ENCODE data around the gene CMSS1.

The CMSS1 gene

DNA sequence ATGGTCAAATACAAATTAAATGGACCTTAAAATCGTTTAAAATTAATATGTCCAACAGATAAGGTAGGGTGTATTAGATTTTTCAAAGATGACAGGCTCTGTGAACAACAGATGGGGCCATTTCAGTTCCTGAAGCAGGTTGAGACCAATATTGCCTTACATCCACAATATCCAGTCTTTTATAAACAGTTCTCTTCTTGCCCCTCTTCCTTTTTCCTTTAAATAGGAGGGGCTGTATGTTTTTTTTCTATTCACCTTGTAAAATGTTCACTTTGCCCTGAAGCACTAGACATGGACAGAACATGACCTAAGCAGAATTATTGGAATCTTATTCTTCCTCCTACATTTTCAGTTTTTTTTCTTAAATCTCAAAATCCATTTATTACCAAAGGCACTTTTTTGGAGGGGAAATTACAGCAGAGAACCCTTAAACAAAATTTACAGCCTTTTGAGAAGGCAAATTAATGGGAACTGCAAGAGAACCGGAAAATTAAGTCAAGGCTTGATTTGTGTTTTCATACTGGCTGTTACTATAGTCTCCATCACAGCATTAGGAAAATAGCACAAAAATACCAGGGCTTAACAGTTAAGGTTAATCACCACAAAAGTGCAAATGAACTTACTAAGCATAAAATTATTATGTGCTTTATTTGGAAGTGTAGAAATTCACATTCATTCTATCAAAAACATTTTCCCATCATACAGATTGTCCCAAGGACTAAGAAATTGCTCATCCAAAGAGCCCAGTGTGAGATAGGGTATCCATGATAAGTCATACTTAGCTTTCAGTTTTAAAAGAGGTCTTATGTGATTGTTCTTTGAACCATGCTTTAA lies 55.8 kb downstream of the CMSS1 start:
- Mint-ChIP-seq H3K27ac (no peak overlapping the region), H3K9me3 (no peaks in the 10 kb centered on the region), H3K4me3 (no peak overlapping the region), H3K4me1 (peaks cover 42% of the 10 kb centered on the region), H3K27me3 (no peaks in the 10 kb centered on the region), H3K36me3 (no peaks in the 10 kb centered on the region)

- Mint-ChIP-seq H3K9me3 (no peaks in the 10 kb centered on the region), H3K27ac (no peak overlapping the region), H3K36me3 (no peaks in the 10 kb centered on the region), H3K4me1 (peaks cover 43% of the 10 kb centered on the region), H3K27me3 (no peaks in the 10 kb centered on the region), H3K4me3 (no peak overlapping the region)
These were observed 56.8 kb downstream of the CMSS1 start for GRCh38 chr3:99874237-99875002.

- Mint-ChIP-seq H3K27ac (no peak overlapping the region), H3K4me1 (peaks cover 43% of the 10 kb centered on the region), H3K36me3 (no peaks in the 10 kb centered on the region), H3K9me3 (no peaks in the 10 kb centered on the region), H3K27me3 (no peaks in the 10 kb centered on the region), H3K4me3 (peak overlapping the region; percentile 73)
These were observed 57.9 kb downstream of the CMSS1 start for GRCh38 chr3:99875581-99875928.

DNA sequence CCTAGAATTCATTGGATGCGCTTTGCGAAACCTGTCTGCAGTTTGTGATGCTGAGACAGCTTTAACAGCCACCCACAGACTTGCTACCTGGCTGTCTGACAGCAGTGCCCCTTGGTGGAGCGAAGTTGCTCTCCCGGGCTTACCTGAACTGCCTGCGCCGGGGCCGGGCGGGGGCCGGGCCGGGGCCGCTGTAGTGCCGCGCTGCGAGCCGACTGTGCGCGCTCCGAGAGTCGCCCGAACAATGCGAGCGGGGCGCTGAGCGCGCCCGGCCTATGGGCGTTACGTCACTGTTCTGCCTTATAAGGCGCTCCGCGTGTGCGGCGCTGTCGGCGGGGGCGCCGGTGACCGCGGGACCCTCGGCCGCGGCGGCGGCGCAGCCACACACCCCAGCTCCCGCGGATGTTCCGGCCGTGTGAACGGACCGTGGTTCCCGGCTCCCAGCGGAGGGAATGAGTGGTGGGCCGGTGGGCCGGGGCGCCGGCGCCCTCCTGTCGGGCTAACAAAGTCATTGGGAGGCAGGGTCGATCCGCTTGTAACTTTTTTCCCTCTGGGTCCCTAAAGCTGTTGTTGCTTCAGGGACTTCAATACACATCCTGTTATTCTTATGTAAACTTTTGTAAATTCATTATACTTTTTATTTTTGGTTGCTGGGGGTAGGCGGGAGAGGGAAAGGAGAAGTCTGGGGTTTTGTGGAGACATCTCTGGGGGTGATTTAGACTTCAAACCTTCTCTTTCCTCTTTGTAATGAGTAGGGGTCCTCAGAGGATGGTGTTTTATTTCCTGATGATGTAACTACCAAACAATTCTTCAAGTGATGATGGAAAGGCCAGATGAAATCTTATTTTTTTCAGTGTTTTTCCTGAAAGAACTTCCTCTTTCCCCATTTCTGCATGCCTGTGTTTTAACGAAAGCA lies 58.5 kb downstream of the CMSS1 start:
- Mint-ChIP-seq H3K4me1 (peaks cover 43% of the 10 kb centered on the region), H3K4me3 (peak overlapping the region; percentile 73), H3K9me3 (no peaks in the 10 kb centered on the region), H3K27ac (peak overlapping the region; percentile 79), H3K36me3 (no peaks in the 10 kb centered on the region), H3K27me3 (no peaks in the 10 kb centered on the region)

DNA sequence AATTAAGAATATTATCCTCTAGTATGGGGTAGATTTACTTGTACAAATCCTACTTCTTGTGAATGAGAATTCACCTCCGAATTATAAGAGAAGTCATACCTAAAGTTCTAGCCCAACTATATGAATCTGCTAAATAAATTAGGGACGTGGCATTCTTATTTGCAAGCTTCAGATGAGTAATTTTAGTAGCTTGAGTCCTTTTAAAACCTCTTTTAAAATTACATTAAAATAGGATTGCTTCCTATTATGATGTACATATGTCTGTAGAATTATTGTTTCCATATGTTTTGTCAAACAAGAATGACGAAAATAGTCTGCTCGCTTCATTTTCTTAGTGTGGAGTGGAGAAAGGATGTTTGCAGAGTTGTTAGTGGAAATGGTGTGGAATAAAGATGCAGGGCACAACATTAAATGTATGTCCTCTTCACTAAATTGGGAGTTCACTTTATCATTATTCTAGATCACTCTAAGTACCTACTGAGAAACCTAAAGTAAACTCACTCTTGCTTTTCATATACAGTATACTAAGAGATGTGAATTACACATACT lies 59.4 kb downstream of the CMSS1 start:
- no peak overlapping the region for H3K27ac Mint-ChIP-seq
- no peaks in the 10 kb centered on the region for H3K36me3 Mint-ChIP-seq
- peak overlapping the region; percentile 48 for H3K4me3 Mint-ChIP-seq
- H3K9me3 Mint-ChIP-seq: no peaks in the 10 kb centered on the region
- no peaks in the 10 kb centered on the region for H3K27me3 Mint-ChIP-seq
- H3K4me1 Mint-ChIP-seq: peaks cover 43% of the 10 kb centered on the region

DNA sequence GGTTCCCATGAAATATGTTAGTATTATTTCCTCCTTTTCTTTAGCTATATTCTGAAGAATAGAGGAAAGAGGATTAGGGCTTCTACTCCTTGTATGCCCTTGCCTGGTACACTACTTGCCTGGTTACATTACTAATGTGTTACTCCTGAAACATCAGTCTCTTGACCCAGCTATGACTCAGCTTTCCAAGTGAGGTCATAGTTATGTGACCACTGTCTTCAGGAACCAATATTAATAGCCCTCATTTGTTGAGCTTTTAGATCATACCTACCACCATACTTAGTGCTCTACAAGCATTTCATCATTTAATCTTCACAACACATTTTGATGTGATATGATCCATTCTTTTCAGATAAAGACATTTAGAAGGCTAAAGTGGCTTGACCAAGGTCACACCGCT lies 60.3 kb downstream of the CMSS1 start:
- no peaks in the 10 kb centered on the region for H3K27me3 Mint-ChIP-seq
- no peak overlapping the region for H3K27ac Mint-ChIP-seq
- no peaks in the 10 kb centered on the region for H3K9me3 Mint-ChIP-seq
- peaks cover 43% of the 10 kb centered on the region for H3K4me1 Mint-ChIP-seq
- no peak overlapping the region for H3K4me3 Mint-ChIP-seq
- no peaks in the 10 kb centered on the region for H3K36me3 Mint-ChIP-seq

- H3K4me1 Mint-ChIP-seq: peaks cover 46% of the 10 kb centered on the region
- no peak overlapping the region for H3K4me3 Mint-ChIP-seq
- H3K27me3 Mint-ChIP-seq: no peaks in the 10 kb centered on the region
- no peaks in the 10 kb centered on the region for H3K36me3 Mint-ChIP-seq
- H3K9me3 Mint-ChIP-seq: no peaks in the 10 kb centered on the region
- no peak overlapping the region for H3K27ac Mint-ChIP-seq
These were observed 61.6 kb downstream of the CMSS1 start for GRCh38 chr3:99879275-99879674.

GRCh38 chr3:99881121-99881524 lies 63.5 kb downstream of the CMSS1 start:
- H3K27me3 Mint-ChIP-seq: no peaks in the 10 kb centered on the region
- H3K36me3 Mint-ChIP-seq: peaks cover 2% of the 10 kb centered on the region
- H3K27ac Mint-ChIP-seq: no peak overlapping the region
- peaks cover 41% of the 10 kb centered on the region for H3K4me1 Mint-ChIP-seq
- H3K4me3 Mint-ChIP-seq: no peak overlapping the region
- no peaks in the 10 kb centered on the region for H3K9me3 Mint-ChIP-seq

GRCh38 chr3:99882436-99883137 lies 64.9 kb downstream of the CMSS1 start:
- no peak overlapping the region for H3K4me3 Mint-ChIP-seq
- H3K27ac Mint-ChIP-seq: no peak overlapping the region
- H3K9me3 Mint-ChIP-seq: no peaks in the 10 kb centered on the region
- peaks cover 3% of the 10 kb centered on the region for H3K36me3 Mint-ChIP-seq
- no peaks in the 10 kb centered on the region for H3K27me3 Mint-ChIP-seq
- peaks cover 29% of the 10 kb centered on the region for H3K4me1 Mint-ChIP-seq

DNA sequence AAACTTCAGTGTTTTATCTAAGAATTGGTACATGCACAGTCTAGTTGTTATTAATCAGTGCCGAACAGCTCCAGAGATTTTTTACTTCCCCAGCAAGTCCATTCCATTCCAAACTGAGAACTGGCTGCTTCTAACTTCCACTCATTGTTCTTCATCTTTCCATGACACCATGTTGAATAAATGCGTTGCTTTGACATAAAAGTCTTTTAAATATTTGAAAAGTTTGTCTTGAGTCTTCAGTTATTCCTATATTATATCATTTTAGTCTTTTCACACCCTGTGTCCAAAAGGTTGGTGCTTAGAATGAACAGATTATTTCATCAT lies 65.4 kb downstream of the CMSS1 start:
- H3K4me1 Mint-ChIP-seq: peaks cover 24% of the 10 kb centered on the region
- no peaks in the 10 kb centered on the region for H3K9me3 Mint-ChIP-seq
- H3K36me3 Mint-ChIP-seq: peaks cover 3% of the 10 kb centered on the region
- no peak overlapping the region for H3K27ac Mint-ChIP-seq
- H3K4me3 Mint-ChIP-seq: no peak overlapping the region
- H3K27me3 Mint-ChIP-seq: no peaks in the 10 kb centered on the region

GRCh38 chr3:99883693-99884092 lies 66.0 kb downstream of the CMSS1 start:
- H3K27ac Mint-ChIP-seq: no peak overlapping the region
- no peak overlapping the region for H3K4me3 Mint-ChIP-seq
- H3K4me1 Mint-ChIP-seq: peaks cover 19% of the 10 kb centered on the region
- peaks cover 3% of the 10 kb centered on the region for H3K36me3 Mint-ChIP-seq
- H3K27me3 Mint-ChIP-seq: no peaks in the 10 kb centered on the region
- H3K9me3 Mint-ChIP-seq: no peaks in the 10 kb centered on the region

DNA sequence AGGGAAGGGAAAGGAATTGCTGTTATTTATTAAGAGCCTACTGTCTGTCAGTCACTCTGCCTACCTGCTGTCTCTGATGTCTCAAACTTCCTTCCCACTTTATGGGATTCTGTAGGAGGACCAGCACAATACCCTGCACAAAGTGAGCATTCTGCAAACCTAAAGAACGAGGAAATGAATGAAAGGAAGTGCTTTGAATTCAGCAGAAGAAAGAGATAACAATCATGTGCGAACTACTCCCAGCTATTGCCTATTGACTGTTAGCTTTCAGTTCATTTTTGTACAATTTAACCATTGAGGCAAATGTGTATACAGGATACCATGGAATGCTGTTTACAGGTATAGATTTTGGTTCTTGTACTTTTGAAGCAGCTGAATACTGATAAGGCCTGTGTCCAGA lies 66.8 kb downstream of the CMSS1 start:
- no peak overlapping the region for H3K4me3 Mint-ChIP-seq
- peaks cover 19% of the 10 kb centered on the region for H3K4me1 Mint-ChIP-seq
- H3K27me3 Mint-ChIP-seq: no peaks in the 10 kb centered on the region
- no peaks in the 10 kb centered on the region for H3K9me3 Mint-ChIP-seq
- H3K27ac Mint-ChIP-seq: no peak overlapping the region
- H3K36me3 Mint-ChIP-seq: peaks cover 4% of the 10 kb centered on the region

DNA sequence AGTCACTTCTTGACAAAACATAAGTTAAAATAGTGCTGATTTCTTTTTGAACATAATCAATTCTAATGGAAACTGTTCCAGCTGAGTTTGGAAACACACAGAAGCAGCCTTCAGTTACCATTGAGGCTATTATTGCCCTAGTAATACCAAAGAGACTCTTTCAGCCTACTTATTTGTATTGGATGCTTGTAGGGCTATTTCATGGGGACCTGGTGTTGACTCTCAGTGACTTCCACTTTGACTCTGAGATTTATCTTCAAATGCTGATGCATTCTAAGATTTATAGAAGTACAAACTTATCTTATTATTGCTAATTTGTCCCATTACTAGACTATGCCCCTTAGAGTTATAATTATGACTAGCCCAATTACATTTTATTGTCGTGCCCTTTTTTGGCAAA lies 67.4 kb downstream of the CMSS1 start:
- Mint-ChIP-seq H3K4me1 (peaks cover 19% of the 10 kb centered on the region), H3K27ac (no peak overlapping the region), H3K36me3 (peaks cover 7% of the 10 kb centered on the region), H3K4me3 (no peak overlapping the region), H3K27me3 (no peaks in the 10 kb centered on the region), H3K9me3 (no peaks in the 10 kb centered on the region)

GRCh38 chr3:99885851-99886250 lies 68.2 kb downstream of the CMSS1 start:
- no peak overlapping the region for H3K4me3 Mint-ChIP-seq
- peaks cover 19% of the 10 kb centered on the region for H3K4me1 Mint-ChIP-seq
- H3K9me3 Mint-ChIP-seq: no peaks in the 10 kb centered on the region
- H3K36me3 Mint-ChIP-seq: peaks cover 8% of the 10 kb centered on the region
- no peak overlapping the region for H3K27ac Mint-ChIP-seq
- no peaks in the 10 kb centered on the region for H3K27me3 Mint-ChIP-seq

All from activated naive CD4-positive, alpha-beta T cell treated with anti-CD3 and anti-CD28 coated beads, Interleukin-2, amount 50 U/mL, for 24 hours (primary cell).